AG09309 (cell line): ENCODE results near the gene TAPBP.
A peak's percentile ranks its signal among the peaks of the same experiment; 100 is the strongest.
"Not testable (repeated sequence)": the region's sequence is repeated elsewhere in the genome, so short reads cannot be mapped to it uniquely, and the experiment has no call there.

Source experiments
- DNase-seq: peaks from one replicate; pipeline ENCODE4 v3.0.0-alpha.2; 2010; ENCODE audit warnings: low read depth
- H3K4me3 ChIP-seq: 2 replicates; pipeline ENCODE4 v1.5.1; 2011; ENCODE audit warnings: mild to moderate bottlenecking, low read depth, low read length, moderate library complexity; ENCODE audit not compliant: control insufficient read depth
- TF ChIP-seq, protein P1 (sequence below): IDR thresholded peaks from 2 replicates; pipeline ENCODE4 v1.5.1; 2011; ENCODE audit warnings: mild to moderate bottlenecking, low read depth, low read length, inconsistent platforms; ENCODE audit not compliant: insufficient read depth, control insufficient read depth; ENCODE audit errors: missing control alignments

Gene TAPBP

DNA sequence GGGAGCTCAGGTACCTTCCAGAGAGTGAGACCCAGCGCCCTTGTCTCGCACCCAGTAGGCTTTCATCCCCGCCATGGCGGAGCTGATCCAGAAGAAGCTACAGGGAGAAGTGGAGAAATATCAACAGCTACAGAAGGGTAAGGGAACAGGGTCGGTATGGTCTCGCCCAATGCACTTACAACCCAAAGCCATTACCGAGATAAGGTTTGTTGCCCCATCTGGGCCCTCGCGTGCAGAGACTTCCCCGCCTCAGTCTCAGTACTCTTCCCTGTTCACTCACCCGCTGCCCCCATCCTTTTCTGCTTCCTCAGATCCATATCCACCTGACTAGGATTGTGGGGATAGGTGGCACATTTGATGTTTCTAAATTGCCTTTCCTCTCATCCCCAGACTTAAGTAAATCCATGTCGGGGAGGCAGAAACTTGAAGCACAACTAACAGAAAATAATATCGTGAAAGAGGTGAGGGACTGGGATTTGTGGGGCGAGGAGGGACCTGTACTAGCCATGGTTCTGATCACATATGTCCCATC is 24.0 kb downstream of the TAPBP start:
- TF ChIP-seq, protein P1, sequence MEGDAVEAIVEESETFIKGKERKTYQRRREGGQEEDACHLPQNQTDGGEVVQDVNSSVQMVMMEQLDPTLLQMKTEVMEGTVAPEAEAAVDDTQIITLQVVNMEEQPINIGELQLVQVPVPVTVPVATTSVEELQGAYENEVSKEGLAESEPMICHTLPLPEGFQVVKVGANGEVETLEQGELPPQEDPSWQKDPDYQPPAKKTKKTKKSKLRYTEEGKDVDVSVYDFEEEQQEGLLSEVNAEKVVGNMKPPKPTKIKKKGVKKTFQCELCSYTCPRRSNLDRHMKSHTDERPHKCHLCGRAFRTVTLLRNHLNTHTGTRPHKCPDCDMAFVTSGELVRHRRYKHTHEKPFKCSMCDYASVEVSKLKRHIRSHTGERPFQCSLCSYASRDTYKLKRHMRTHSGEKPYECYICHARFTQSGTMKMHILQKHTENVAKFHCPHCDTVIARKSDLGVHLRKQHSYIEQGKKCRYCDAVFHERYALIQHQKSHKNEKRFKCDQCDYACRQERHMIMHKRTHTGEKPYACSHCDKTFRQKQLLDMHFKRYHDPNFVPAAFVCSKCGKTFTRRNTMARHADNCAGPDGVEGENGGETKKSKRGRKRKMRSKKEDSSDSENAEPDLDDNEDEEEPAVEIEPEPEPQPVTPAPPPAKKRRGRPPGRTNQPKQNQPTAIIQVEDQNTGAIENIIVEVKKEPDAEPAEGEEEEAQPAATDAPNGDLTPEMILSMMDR: no peak
- H3K4me3 ChIP-seq: peak overlapping the region; percentile 79
- no peak for DNase-seq

DNA sequence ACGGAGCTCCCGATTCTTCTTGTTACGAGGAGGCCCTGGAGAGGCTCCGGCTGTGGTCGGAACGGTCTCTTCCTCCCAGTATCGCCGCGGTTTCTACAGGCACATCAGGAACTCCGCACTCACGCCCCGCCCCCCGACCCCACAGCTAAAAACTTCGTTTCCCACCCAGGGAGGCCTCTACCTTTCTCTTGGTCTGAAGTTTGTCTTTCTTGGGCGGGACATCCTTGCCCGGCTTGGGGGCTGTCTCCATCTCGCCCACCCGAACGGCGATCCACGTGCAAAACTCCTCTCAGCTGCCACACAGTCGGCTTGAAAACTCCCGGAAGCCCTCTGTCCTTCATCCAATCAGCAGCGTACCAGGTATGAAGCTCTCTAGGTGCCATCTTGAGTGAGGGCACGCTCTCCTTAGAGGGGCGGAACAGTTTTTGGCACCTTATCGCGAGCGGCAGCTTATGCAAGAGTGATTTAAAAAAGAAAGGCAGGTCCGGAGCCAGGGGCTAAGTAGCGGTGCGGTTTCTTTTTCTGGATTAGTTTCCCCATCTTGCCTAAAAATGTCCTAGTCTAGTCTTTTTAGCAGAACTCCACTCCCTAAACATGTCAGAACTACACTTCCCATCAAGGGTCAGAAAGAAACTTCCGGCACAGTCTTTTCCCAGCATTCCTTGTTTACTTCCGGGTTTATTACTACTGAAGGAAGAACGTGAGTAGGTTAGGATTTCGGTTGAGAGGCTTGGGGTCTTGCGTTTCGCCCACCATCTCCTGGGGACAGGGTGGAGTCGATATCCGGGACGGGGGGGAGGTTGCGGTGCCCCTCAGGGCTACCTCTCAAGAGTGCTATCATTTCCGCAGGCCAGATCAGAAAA is 24.7 kb downstream of the TAPBP start, which contains the start of the genes PFDN6 and WDR46:
Gene PFDN6 (plus strand): TSS at position 681 of the 863 bp plus-strand sequence. CDS start 256 bp downstream, outside the sequence.
Gene WDR46 (minus strand): TSS at position 319 of the 863 bp plus-strand sequence. CDS start 69 bp downstream, at position 250.
- H3K4me3 ChIP-seq: peak within 1 kb of the TSS; percentile 79
- TF ChIP-seq, protein P1: no peak
- DNase-seq: peak; percentile 67

DNA sequence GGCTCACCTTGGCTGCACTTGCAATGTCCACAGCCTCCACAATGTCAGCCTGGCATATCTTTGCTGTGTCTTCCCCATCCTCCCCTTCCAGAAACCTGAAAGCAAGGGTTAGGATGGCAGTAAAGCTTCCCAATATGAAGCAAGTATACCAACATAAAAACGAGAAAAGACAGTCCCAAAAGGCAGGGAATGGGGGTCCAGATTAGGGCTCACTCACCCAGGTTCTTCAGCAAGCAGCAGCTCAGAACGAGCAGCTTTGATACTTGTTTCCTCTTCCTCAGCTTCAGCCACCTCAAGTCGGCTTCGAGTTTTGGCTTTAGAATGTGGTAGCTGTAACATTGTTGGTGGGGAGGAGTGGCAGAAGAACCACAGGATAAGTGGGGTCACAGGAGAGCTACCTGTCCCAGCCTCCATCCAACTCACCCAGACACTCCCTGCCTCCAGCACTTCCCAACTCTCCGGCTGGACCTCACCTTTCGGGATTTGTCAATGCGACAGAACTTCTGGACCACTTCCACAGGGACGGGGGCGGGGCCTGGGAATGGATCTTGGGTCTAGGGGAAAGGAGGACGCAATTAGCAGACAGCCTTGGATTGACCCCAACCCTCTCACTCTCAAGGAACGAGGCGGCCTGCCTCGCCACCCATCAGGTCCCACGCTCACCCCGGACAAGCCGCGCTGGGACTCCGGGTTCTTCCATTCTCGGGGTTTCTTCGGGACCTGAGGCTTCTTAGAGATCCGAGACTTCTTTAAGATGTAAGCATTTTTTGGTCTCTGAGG is 25.5 kb downstream of the TAPBP start:
- TF ChIP-seq, protein P1: no peak
- peak overlapping the region; percentile 79 for H3K4me3 ChIP-seq
- no peak for DNase-seq

DNA sequence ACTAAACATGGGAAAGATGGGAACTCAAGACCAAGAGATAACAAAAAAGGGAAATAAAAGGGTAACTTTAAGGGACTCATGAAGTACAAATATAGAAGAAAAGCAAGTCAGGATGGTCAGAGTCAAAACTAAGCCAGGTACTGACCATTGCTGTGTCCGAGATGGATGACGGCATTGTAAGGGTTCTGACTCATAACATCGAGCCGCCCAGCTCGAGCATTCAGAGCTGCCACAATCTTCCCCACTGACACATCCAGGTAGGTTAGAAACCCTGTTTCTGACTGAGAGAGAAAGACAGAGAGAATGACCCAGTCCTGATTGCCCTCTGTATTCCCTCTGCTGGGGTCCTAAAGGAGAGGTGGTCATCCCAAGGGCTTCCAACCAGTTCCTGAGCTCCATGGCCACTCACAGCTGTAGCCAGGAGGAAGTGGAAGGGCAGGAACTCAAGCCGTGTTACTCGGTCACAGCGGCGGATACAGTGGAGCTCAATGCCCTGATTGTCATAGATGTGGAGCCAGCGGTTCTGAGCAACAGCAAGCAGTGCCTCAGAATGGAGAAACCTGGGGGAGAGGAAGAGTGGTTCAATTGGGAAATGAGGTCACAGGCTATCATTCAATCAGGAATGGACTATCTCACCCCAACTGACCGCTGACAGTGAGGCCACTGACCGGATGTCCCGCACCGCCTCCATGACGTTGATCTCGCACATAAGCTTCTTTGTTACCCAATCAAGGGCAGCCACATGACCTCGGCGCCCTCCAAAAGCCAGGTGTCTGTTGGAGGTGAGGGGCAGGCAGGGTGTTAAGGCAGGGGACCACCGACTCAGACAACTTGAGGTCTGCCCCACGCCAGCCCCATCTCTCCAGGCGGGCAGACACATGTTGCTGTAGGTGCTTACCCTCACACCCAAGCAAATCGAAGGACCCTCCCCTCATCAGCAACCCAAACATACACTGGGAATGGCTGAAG is 26.6 kb downstream of the TAPBP start:
- TF ChIP-seq, protein P1: no peak
- no peak overlapping the region for H3K4me3 ChIP-seq
- DNase-seq: no peak

DNA sequence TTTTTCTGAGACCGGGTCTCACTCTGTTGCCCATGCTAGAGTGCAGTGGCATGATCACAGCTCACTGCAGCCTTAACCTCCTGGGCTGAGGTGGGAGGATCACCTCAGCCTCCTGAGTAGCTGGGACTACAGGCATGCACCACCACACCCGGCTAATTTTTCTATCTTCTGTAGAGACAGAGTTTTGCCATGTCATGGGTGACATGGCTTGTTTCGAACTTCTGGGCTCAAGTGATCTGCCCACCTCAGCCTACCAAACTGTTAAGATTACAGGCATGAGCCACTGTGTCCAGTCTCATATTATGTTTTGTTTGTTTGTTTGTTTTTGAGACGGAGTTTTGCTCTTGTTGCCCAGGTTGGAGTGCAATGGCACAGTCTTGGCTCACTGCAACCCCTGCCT is 28.7 kb downstream of the TAPBP start:
- H3K4me3 ChIP-seq, DNase-seq: not testable (repeated sequence)

DNA sequence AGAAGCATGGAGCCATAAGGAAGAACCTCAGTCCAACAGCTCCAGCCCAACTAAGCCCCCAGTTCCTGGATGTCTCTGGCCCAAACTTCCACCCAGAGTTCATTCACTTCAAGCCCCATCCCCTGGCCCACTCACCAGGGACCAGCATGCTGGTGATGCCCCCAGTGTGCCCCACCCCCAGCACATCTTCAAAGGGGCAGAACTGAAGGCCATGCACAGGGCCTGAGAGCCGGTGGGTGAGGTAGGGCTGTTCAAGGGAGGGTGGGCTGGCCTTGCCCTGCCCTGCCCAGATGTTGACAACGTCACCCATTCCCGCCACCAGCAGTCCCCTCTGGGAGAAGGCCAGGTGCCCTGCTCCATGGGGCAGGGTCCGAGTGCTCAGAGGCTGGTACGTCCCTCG is 33.3 kb downstream of the TAPBP start:
- no peak for DNase-seq
- TF ChIP-seq, protein P1: no peak
- no peak overlapping the region for H3K4me3 ChIP-seq
